HG02970 (cell line): Measurements from ENCODE around the gene CAMKK2.
"Not testable (repeated sequence)": the region's sequence is repeated elsewhere in the genome, so short reads cannot be mapped to it uniquely, and the experiment has no call there.

Experiments
- ATAC-seq: cut with Tn5 transposase; IDR thresholded peaks from one replicate; pipeline ENCODE4 v1.9.1; 2021; ENCODE audit warnings: mild to moderate bottlenecking, moderate library complexity, moderate number of reproducible peaks; ENCODE audit not compliant: unreplicated experiment, low FRiP score

Gene CAMKK2

GRCh38 chr12:121299662-121300061, 3.2 kb upstream of the CAMKK2 start:
- no peak for ATAC-seq

GRCh38 chr12:121298411-121298810, 1.9 kb upstream of the CAMKK2 start:
- ATAC-seq, result not testable (repeated sequence)

GRCh38 chr12:121297435-121297991, 1.0 kb upstream of the CAMKK2 start:
- ATAC-seq, result no peak

- ATAC-seq, result peak; percentile 34
These were observed 527 bp downstream of the CAMKK2 start for GRCh38 chr12:121295746-121296617.

- no peak for ATAC-seq
These were observed 1.3 kb downstream of the CAMKK2 start for GRCh38 chr12:121295116-121295745.

- no peak for ATAC-seq
These were observed 2.2 kb downstream of the CAMKK2 start for GRCh38 chr12:121294151-121294889.

GRCh38 chr12:121293603-121294002, 2.9 kb downstream of the CAMKK2 start:
- no peak for ATAC-seq

GRCh38 chr12:121290410-121290809, 6.1 kb downstream of the CAMKK2 start:
- ATAC-seq, result no peak

- no peak for ATAC-seq
These were observed 6.5 kb downstream of the CAMKK2 start for GRCh38 chr12:121289962-121290361.

GRCh38 chr12:121288986-121289385, 7.5 kb downstream of the CAMKK2 start:
- ATAC-seq, result no peak

GRCh38 chr12:121288158-121288845, 8.2 kb downstream of the CAMKK2 start:
- ATAC-seq, result no peak

GRCh38 chr12:121287267-121287954, 9.1 kb downstream of the CAMKK2 start:
- ATAC-seq, result no peak

- no peak for ATAC-seq
These were observed 10.7 kb downstream of the CAMKK2 start for GRCh38 chr12:121285856-121286255.

- ATAC-seq, result no peak
These were observed 11.7 kb downstream of the CAMKK2 start for GRCh38 chr12:121284551-121285390.

GRCh38 chr12:121283841-121284240, 12.7 kb downstream of the CAMKK2 start:
- no peak for ATAC-seq

GRCh38 chr12:121283388-121283787, 13.1 kb downstream of the CAMKK2 start:
- no peak for ATAC-seq

- ATAC-seq, result not testable (repeated sequence)
These were observed 13.6 kb downstream of the CAMKK2 start for GRCh38 chr12:121282910-121283309.

- no peak for ATAC-seq
These were observed 14.3 kb downstream of the CAMKK2 start for GRCh38 chr12:121282072-121282742.
